Measurements from ENCODE around the gene FZD10.

Gene FZD10

DNA sequence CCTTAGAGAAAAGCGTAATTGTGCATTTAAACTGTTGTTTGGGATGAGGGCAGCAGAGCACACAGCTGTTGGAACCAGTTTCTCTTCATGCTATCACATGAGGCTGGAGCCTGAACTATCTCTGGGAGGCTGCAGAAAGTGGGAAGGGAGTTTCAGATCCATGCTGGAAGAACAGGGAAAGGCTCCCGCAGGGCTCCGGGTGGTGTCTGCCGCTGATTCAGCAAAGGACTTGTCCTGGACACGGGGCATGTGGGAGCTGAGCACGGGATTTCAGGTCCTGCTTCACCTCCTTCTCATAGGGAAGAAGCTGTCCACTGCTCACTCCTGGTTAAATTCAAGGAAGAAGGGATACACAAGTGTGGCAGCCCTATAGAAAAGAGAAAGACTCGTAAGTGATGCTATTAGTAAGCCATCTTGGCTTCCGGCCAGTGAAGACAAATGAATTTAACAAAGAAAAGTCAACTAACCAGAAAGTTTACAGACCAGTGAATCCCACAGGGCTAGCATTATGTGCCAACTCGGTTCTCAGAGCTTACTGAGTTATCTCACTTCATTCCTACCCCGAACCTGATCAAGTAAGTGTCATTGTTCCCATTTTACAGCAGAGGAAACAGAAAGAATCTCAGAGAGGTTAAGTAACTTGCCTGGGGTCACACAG, 6.7 kb upstream of the FZD10 start:
- DNase-seq = no peak

GRCh38 chr12:130156652-130157275, 5.5 kb upstream of the FZD10 start:
- no peak for DNase-seq

DNA sequence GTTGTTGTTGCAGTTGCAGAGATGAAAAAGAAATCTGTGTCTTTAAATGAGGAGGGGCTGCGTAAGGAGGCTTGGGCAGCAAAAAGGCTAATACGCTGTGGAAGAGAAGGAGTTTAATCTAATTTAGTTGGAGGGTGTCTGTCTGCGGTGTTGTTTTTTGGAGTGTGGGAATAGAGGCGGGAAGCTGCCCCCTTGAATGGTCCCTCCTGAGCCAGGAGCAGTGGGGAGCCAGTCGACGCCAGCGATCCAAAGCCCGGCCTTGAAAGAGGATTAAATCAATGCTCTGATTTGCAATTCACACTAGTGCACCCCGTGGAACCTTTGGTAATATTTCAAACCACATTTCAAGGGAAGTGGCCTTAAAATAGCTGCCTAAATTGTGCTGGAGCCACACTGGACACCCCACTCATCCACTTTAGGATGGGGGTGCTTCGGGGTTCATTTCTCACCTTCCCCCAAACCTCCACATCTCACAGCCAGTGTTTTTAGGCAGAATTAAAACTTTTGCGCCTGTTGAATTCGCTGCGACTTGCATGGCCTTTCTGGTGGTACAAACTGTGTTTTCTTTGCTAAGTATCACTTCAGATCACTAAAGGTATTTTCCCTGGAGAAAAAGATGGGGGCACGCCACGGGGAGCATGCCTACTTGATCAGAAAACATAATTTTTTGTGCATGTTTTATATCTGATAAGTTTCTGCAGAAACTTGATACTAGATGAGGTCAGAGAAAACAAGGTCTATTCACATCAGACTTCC, 4.1 kb upstream of the FZD10 start:
- no peak for DNase-seq

DNA sequence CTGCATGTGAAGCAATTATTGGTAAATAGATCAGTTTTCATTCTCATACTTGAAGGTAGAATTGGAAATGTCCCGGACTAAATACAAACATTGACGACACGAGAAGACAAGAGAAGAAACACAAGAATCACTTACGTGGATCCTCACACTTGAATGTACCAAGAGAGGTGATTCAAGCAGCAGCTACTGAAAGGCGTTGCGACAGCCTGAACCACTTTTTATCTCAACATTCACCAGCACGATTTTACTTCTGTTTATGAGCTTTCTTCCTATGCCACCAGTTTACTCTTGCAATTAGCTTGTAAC, 3.6 kb upstream of the FZD10 start:
- DNase-seq = no peak

GRCh38 chr12:130160306-130160705, 2.0 kb upstream of the FZD10 start:
- DNase-seq = no peak

- DNase-seq = no peak
These were observed 1.5 kb upstream of the FZD10 start for GRCh38 chr12:130160711-130161231.

GRCh38 chr12:130161261-130162243, 712 bp upstream of the FZD10 start:
- no peak for DNase-seq

DNA sequence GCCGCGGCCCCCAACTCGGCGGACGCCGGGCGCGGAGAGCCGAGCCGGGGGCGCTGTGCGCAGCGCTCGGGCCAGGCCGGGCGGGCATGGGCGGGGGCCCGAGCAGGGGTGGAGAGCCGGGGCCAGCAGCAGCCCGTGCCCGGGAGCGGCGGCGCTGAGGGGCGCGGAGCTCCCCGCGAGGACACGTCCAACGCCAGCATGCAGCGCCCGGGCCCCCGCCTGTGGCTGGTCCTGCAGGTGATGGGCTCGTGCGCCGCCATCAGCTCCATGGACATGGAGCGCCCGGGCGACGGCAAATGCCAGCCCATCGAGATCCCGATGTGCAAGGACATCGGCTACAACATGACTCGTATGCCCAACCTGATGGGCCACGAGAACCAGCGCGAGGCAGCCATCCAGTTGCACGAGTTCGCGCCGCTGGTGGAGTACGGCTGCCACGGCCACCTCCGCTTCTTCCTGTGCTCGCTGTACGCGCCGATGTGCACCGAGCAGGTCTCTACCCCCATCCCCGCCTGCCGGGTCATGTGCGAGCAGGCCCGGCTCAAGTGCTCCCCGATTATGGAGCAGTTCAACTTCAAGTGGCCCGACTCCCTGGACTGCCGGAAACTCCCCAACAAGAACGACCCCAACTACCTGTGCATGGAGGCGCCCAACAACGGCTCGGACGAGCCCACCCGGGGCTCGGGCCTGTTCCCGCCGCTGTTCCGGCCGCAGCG, 639 bp downstream of the FZD10 start:
- no peak for DNase-seq

DNA sequence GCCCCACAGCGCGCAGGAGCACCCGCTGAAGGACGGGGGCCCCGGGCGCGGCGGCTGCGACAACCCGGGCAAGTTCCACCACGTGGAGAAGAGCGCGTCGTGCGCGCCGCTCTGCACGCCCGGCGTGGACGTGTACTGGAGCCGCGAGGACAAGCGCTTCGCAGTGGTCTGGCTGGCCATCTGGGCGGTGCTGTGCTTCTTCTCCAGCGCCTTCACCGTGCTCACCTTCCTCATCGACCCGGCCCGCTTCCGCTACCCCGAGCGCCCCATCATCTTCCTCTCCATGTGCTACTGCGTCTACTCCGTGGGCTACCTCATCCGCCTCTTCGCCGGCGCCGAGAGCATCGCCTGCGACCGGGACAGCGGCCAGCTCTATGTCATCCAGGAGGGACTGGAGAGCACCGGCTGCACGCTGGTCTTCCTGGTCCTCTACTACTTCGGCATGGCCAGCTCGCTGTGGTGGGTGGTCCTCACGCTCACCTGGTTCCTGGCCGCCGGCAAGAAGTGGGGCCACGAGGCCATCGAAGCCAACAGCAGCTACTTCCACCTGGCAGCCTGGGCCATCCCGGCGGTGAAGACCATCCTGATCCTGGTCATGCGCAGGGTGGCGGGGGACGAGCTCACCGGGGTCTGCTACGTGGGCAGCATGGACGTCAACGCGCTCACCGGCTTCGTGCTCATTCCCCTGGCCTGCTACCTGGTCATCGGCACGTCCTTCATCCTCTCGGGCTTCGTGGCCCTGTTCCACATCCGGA, 1.4 kb downstream of the FZD10 start:
- no peak for DNase-seq

DNA sequence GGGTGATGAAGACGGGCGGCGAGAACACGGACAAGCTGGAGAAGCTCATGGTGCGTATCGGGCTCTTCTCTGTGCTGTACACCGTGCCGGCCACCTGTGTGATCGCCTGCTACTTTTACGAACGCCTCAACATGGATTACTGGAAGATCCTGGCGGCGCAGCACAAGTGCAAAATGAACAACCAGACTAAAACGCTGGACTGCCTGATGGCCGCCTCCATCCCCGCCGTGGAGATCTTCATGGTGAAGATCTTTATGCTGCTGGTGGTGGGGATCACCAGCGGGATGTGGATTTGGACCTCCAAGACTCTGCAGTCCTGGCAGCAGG, 1.9 kb downstream of the FZD10 start:
- DNase-seq = no peak

DNA sequence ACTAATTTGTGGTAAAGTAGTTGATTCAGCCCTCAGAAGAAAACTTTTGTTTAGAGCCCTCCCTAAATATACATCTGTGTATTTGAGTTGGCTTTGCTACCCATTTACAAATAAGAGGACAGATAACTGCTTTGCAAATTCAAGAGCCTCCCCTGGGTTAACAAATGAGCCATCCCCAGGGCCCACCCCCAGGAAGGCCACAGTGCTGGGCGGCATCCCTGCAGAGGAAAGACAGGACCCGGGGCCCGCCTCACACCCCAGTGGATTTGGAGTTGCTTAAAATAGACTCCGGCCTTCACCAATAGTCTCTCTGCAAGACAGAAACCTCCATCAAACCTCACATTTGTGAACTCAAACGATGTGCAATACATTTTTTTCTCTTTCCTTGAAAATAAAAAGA, 2.7 kb downstream of the FZD10 start:
- no peak for DNase-seq

DNA sequence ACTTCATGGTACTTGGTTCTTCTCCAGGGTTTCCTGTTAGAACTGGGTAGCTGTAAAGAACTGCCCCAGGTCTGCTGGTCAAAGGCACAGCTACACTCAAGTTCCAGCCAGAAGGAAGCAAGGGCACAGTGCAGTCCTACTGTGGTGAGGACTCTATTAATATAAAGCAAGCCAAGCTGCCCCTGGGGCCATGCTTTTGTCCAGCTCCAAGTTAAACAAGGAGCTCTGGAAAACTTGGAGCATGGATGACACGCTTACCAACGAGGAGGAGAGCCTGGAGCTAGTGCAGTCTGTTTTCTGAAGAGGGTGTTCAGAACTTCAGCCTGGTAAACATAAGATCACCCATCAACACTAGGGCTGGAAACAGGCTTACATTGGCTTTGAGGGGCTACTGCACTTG, 4.0 kb downstream of the FZD10 start:
- DNase-seq = no peak

DNA sequence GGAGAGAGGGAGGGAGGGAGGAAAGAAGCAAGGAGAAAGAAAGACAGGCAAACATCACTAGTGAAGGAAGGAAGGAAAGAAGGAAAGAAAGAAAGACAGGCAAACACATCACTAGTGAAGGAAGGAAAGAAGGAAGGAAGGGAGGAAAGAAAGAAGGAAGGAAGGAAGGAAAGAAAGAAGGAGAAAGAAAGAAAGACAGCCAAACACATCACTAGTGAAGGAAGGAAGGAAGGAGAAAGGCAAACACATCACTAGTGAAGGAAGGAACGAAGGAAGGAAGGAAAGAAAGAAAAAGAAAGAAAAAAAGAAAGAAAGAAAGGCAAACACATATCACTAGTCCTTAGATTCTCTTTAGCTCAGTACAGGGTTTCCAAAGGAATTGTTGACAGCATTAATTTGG, 5.3 kb downstream of the FZD10 start:
- no peak for DNase-seq

GRCh38 chr12:130169256-130169655, 7.0 kb downstream of the FZD10 start:
- no peak for DNase-seq

DNA sequence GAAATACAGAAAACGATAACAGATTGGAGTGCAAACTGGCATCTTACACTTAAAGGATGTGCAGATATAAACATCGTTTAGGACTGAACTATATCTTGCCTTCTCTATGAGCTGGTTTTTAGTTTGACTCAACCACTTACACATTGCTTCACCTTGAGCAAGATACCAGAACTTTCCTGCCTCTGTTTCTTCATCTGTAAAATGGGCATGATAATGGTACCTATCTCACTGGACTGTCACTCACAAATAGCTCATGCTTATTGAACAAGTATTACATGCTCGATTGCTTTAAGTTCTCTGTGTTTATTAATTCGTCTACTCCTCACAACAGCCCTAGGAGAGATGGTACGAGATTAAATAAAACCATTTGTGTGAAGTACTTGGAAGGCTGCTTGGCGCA, 7.7 kb downstream of the FZD10 start:
- no peak for DNase-seq

DNA sequence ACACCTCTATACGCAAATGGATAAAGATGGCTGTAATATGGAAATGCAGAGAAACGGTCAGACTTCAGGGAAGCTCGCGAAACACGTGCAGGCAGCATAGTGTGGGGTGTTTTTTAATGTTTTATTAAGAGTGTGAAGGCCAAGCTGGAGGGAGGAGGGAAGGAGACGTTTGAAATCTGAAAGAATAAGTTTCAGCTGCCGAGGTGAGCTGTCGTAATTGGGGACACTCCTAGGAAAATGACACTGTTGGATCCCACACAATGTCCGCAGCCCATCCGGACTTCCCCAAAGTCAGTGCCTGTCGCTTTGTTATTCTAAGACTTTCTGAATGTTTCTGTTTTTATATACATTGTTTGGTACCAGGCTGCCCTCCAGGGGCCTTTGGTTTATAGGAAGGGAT, 8.3 kb downstream of the FZD10 start:
- no peak for DNase-seq

DNA sequence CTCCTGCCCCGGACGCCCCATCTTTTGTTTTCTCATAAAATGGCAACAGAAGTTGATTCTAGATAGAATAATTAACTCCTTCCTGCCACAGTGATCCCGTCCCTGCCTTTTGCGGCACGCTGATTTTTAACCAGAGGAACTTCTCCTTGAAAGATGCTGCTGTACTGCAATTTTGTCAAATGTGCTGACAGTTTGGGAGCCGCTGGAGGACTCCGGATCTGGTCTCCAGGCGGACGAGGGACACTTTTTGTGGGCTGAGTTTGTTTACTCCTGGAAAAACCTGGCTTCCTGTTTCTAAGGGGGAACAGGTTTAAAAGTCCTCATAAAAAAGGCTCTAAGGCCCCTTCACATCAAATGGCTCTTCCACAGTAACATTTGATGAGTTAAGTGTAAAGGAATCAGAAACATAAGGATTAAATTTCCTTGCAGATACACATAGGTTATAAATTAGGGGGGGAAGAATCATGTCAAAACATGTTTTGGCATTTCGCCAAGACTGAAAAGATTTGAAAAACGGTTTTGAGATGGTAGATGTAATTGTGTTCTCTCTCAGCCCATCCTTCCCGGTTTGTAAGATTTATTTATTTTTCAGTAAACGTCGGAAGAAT, 15.5 kb downstream of the FZD10 start:
- DNase-seq = no peak

DNA sequence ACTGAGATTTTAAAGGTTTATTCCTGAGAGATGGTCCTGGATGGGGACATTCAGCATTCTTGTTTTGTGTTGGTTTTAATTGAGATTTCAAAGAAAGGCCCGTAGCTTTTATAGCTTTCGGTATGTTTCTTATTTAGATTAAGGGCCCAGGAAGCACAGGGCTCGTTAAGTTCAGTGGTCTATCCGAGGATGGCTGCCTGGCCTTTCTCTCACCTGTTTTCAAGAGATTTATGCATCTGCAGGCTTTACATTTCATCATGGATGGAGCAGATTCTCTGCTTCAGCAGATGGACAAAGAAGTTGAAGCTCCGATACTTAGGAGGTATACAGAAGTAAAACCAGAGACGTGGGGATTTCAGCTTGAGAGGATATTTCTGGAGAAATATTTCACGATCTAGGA, 16.0 kb downstream of the FZD10 start:
- DNase-seq = no peak

DNA sequence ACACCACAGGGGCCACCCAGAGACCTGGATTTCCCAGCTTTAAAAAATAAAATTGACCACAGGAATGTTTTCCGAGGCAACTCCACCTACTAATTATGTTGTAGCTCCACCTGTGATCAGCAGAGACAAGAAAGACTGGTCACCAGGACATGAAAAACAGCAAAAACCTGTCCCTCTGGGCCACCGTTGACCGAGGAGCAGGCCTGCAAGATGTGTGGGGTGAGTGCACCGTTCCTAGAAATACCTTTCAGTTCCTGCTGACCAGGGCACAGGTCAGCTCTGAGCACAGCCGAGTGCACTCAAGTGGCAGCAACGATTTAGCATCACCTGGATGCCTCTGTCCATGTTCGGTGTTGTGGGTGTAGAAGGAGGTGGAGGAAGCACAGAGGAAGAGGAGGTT, 16.9 kb downstream of the FZD10 start:
- no peak for DNase-seq

GRCh38 chr12:130179621-130180020, 17.4 kb downstream of the FZD10 start:
- no peak for DNase-seq

GRCh38 chr12:130181211-130181610, 18.9 kb downstream of the FZD10 start:
- DNase-seq = no peak

Measured in NCI-H446 (cell line).